Measurements from ENCODE around the gene MCHR1.
A peak's percentile ranks its signal among the peaks of the same experiment; 100 is the strongest.
"Not testable (repeated sequence)": the region's sequence is repeated elsewhere in the genome, so short reads cannot be mapped to it uniquely, and the experiment has no call there.

The MCHR1 gene

DNA sequence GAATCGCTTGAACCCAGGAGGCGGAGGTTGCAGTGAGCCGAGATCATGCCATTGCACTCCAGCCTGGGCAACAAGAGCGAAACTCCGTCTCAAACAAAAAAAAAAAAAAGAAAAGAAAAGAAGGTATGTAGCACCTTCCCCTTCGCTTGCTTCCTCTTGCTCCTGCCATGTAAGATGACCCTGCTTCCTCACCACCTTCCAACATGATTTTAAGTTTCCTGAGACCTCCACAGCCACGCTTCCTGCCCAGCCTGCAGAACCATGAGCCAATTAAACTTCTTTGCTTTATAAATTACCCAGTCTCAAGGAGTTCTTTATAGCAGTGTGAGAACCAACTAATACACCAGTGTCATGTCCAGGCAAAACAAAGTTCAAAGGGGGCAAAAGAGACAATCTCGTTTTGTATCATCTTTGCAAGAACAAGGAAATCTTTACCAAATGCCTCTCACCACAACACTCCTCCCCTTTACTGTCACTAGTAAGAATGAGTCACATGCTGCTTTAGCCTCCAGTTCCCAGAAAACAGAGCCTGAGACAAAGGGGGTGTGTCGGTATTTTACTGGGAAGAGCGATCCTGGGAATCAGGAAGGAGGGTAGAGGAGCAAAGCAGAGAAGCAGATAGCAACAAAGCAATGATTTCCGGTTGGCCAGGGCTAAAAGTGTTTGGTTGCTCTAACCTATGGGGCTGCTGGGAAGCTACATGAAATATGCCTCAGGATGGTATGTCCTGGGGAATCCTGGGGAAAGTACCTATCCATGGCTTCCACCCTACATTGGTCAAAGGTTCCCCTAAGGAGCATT lies 10.5 kb upstream of the MCHR1 start:
- H3K4me1 ChIP-seq (ENCODE audit: insufficient read depth, low read length), result peaks cover 5% of the 10 kb centered on the region
- H3K4me3 ChIP-seq (ENCODE audit: low read length), result no peak overlapping the region
- no peaks in the 10 kb centered on the region for H3K27me3 ChIP-seq (ENCODE audit: insufficient read depth, low read length)
- no peak overlapping the region for H2AFZ ChIP-seq (ENCODE audit: low read depth, low read length)
- no peaks in the 10 kb centered on the region for H3K9me3 ChIP-seq (ENCODE audit: low read length)
- no peaks in the 10 kb centered on the region for H3K36me3 ChIP-seq (ENCODE audit: insufficient read depth, low read length)

DNA sequence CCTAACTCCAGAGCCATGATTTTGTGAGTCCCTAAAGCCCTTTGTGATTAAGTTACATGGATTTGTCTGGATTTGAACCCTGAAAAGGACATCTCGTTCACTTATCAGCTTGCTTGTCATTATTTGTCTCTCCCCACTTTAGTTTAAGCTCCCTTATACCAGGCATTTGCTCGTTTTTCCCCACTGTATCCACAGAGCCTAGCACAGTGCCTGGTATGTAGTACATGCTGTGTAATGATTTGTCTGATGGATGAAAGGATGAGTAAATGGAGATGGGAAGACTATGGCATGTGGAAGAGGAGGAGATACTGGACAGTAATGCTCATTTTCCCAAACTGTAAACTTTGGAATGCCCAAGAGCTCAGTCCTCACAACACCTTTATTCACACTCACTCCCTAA lies 9.2 kb upstream of the MCHR1 start:
- no peaks in the 10 kb centered on the region for H3K9me3 ChIP-seq (ENCODE audit: low read length)
- H3K4me1 ChIP-seq (ENCODE audit: insufficient read depth, low read length), result peaks cover 5% of the 10 kb centered on the region
- H3K36me3 ChIP-seq (ENCODE audit: insufficient read depth, low read length), result no peaks in the 10 kb centered on the region
- no peak overlapping the region for H3K4me3 ChIP-seq (ENCODE audit: low read length)
- no peaks in the 10 kb centered on the region for H3K27me3 ChIP-seq (ENCODE audit: insufficient read depth, low read length)
- H2AFZ ChIP-seq (ENCODE audit: low read depth, low read length), result no peak overlapping the region

DNA sequence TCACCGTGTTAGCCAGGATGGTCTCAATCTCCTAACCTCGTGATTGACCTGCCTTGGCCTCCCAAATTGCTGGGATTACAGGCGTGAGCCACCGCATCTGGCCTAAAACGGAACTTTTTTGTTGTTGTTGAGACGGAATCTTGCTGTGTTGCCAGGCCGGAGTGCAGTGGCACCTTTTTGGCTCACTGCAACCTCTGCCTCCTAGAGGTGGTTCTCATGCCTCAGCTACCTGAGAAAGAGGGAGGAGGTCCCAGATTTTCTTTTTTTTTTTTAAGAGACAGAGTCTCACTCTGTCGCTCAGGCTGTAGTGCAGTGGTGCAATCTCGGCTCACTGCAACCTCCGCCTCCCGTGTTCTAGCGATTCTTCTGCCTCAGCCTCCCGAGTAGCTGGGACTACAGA lies 7.9 kb upstream of the MCHR1 start:
- no peak overlapping the region for H2AFZ ChIP-seq (ENCODE audit: low read depth, low read length)
- no peak overlapping the region for H3K4me3 ChIP-seq (ENCODE audit: low read length)
- H3K36me3 ChIP-seq (ENCODE audit: insufficient read depth, low read length), result no peaks in the 10 kb centered on the region
- peaks cover 5% of the 10 kb centered on the region for H3K4me1 ChIP-seq (ENCODE audit: insufficient read depth, low read length)
- H3K9me3 ChIP-seq (ENCODE audit: low read length), result no peaks in the 10 kb centered on the region
- H3K27me3 ChIP-seq (ENCODE audit: insufficient read depth, low read length), result no peaks in the 10 kb centered on the region

DNA sequence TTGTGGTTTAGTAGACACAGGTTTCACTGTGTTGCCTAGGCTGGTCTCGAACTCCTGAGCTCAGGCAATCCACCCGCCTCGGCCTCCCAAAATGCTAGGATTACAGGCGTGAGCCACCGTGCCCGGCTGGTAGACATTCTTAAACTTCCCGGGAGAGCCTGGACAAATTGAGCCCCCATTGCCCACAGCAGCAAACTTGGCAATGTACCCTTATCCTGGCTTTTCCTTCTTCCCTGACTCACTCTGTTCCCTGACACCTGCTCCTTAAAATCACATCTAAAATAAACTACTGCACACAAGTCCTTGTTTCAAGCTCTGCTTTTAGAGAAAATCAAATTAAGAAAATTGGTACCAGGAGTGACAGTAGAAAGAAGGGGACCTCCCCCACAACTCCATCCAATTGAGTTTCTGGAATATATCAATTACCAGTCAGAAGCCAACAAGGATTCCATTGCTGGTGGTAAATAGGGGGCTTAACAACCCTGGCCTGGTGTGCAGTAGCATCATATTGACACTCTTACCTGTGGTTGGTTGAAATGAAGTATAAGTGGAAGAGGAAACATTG lies 7.4 kb upstream of the MCHR1 start:
- no peak overlapping the region for H2AFZ ChIP-seq (ENCODE audit: low read depth, low read length)
- no peaks in the 10 kb centered on the region for H3K27me3 ChIP-seq (ENCODE audit: insufficient read depth, low read length)
- peaks cover 5% of the 10 kb centered on the region for H3K4me1 ChIP-seq (ENCODE audit: insufficient read depth, low read length)
- H3K9me3 ChIP-seq (ENCODE audit: low read length), result no peaks in the 10 kb centered on the region
- no peaks in the 10 kb centered on the region for H3K36me3 ChIP-seq (ENCODE audit: insufficient read depth, low read length)
- no peak overlapping the region for H3K4me3 ChIP-seq (ENCODE audit: low read length)

DNA sequence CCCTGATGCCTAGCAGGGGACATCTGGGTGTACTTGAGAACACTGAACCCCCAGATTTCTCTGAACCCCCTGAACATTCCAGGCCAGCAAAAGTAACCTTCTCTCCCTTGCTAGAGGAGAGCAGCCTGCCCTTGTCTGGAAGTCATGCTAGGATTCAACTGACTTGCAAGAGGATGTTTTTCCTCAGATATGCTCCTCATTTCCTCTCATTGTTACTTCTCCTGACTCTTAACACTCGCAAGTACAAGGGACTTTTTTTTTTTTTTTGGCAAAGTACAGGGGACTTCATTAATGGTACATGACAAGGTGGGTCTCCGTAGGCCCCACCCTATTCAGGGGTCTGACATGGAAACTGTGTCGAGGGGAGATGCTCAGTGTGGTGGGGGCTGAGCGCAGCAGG lies 6.3 kb upstream of the MCHR1 start:
- no peaks in the 10 kb centered on the region for H3K9me3 ChIP-seq (ENCODE audit: low read length)
- peaks cover 5% of the 10 kb centered on the region for H3K4me1 ChIP-seq (ENCODE audit: insufficient read depth, low read length)
- no peaks in the 10 kb centered on the region for H3K27me3 ChIP-seq (ENCODE audit: insufficient read depth, low read length)
- H3K4me3 ChIP-seq (ENCODE audit: low read length), result no peak overlapping the region
- H2AFZ ChIP-seq (ENCODE audit: low read depth, low read length), result no peak overlapping the region
- H3K36me3 ChIP-seq (ENCODE audit: insufficient read depth, low read length), result no peaks in the 10 kb centered on the region

DNA sequence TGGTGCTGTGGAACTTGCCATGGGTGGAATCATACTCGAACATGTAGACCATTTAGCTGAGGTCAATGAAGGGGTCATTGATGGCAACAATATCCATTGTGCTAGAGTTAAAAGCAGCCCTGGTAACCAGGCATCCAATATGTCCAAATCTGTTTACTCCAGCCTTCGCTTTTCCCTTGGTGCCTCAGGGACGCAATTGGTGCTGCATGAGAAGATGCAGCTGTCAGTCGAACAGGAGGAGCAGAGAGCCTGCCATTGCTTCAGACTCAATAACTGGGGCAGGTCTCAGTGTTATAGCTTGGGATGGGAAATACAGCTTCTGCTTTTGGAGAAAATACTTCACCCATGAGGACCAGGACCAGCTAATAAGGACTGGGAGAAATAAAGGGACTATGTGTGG lies 5.0 kb upstream of the MCHR1 start:
- Histone ChIP-seq H3K36me3 (ENCODE audit: insufficient read depth, low read length) (no peaks in the 10 kb centered on the region), H3K27me3 (ENCODE audit: insufficient read depth, low read length) (no peaks in the 10 kb centered on the region), H2AFZ (ENCODE audit: low read depth, low read length) (no peak overlapping the region), H3K4me1 (ENCODE audit: insufficient read depth, low read length) (peaks cover 5% of the 10 kb centered on the region), H3K9me3 (ENCODE audit: low read length) (no peaks in the 10 kb centered on the region), H3K4me3 (ENCODE audit: low read length) (no peak overlapping the region)

DNA sequence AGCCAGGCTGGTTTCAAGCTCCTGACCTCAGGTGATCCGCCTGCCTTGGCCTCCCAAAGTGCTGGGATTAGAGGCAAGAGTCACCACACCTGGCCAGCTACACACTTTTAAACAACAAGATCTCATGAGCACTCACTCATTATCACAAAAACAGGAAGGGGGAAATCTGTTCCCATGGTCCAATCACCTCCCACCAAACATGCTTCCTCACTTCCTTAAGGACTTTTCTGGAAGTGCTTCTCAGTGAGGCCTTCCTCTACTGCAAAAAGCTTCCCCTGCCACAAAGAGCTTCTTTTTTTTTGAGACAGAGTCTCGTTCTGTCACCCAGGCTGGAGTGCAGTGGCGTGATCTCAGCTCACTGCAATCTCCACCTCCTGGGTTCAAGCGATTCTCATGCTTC lies 3.1 kb upstream of the MCHR1 start:
- Histone ChIP-seq H3K4me1 (ENCODE audit: insufficient read depth, low read length) (peaks cover 19% of the 10 kb centered on the region), H3K27me3 (ENCODE audit: insufficient read depth, low read length) (peaks cover 16% of the 10 kb centered on the region)
- not testable (repeated sequence) for H3K4me3 ChIP-seq (ENCODE audit: low read length); H3K36me3 ChIP-seq (ENCODE audit: insufficient read depth, low read length); H3K9me3 ChIP-seq (ENCODE audit: low read length); H2AFZ ChIP-seq (ENCODE audit: low read depth, low read length)

DNA sequence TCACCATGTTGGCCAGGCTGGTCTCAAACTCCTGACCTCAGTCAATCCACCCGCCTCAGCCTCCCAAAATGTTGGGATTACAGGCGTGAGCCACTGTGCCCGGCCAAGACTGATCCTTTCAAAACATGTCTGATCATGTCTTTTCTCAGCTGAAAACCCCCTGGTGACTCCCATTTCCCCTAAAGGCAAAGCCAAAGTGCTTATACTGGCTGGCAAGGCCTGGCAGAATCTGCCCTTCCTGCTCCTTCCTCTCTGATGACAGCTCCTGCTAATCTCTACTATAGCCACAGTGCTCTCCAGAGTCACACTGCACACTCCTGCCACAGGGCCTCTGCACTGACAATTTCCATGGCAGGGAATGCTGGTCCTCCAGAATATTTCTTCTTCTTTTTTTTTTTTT lies 2.6 kb upstream of the MCHR1 start:
- H3K9me3 ChIP-seq (ENCODE audit: low read length), result no peaks in the 10 kb centered on the region
- H3K4me3 ChIP-seq (ENCODE audit: low read length), result no peak overlapping the region
- H3K36me3 ChIP-seq (ENCODE audit: insufficient read depth, low read length), result no peaks in the 10 kb centered on the region
- peaks cover 16% of the 10 kb centered on the region for H3K27me3 ChIP-seq (ENCODE audit: insufficient read depth, low read length)
- H2AFZ ChIP-seq (ENCODE audit: low read depth, low read length), result no peak overlapping the region
- peaks cover 19% of the 10 kb centered on the region for H3K4me1 ChIP-seq (ENCODE audit: insufficient read depth, low read length)

DNA sequence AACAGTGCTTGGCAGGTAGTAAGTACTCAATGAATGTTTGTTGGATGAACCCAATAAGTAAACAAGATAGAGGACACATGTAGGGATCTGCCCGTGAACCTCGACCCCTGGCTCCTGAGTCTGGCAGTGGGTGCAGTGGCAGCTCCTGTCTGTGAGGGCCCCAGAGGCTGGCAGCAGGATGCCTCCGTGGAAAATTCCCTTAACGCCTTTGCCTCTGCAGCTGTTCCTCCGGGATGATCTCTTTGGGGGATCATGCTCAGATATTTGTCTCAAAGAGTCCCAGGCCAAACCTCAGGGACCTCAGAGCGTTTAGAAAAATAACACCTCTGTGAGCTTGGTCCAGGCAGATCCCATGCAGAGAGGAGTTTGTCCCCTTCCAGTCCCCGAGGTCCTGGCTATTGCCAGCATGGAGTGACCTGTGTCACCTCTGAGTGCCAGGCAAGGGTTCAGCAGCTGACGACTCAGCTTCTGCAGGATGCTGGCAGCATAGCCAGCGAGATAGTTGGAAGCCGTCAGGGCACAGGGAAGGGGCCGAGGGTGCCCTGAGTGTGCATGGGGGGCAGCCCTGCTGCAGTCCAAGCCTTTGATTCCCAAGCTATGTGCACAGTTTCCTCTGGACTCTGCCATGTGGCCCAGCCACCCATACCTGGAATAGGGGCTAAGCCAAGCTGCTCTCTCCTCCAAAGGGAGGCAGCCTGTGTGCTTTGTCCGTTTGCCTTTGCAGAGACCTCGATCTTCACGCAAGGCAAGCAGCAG lies 613 bp upstream of the MCHR1 start:
- peak overlapping the region; percentile 34 for H3K4me3 ChIP-seq (ENCODE audit: low read length)
- H2AFZ ChIP-seq (ENCODE audit: low read depth, low read length), result peak overlapping the region; percentile 19
- peaks cover 16% of the 10 kb centered on the region for H3K27me3 ChIP-seq (ENCODE audit: insufficient read depth, low read length)
- peaks cover 19% of the 10 kb centered on the region for H3K4me1 ChIP-seq (ENCODE audit: insufficient read depth, low read length)
- H3K36me3 ChIP-seq (ENCODE audit: insufficient read depth, low read length), result no peaks in the 10 kb centered on the region
- no peaks in the 10 kb centered on the region for H3K9me3 ChIP-seq (ENCODE audit: low read length)

DNA sequence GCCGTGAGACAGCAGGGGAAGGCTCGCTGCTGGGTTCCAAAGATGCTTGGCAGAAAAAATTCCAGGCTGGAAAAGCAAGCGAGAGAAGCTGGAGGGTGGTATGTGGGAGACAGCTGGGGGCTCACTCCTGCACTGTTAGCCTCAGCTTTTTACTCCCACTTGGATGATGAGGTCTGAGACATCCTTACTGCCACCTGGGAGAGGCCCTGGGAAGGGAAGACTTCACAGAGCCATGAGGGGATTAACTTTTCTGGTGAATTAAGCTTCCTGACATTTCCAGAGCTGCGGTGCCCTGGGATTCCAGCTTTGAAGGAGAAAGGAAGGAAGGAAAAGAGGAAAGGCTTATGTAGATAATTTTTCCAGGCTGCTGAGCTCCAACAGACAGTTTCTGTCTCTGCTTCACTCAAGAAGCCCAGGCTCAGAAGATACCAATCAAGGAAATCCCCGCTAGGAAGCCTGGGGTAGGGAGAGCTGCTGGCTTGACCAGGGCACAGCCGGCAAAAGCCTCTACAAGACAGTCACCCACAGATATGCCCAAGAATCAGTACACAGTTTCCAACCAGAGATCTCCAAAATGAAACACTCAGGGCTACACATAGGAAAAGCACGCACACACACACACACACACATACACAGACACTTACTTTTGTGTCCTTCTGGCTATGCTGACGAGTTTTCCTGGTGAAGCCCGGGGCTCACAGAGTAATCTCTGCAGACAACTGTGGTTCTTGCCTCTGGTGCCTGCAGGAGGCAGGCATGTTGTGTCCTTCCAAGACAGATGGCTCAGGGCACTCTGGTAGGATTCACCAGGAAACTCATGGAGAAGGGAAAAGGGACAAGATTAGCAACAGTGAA lies 907 bp downstream of the MCHR1 start:
- peaks cover 19% of the 10 kb centered on the region for H3K4me1 ChIP-seq (ENCODE audit: insufficient read depth, low read length)
- H3K4me3 ChIP-seq (ENCODE audit: low read length), result peak overlapping the region; percentile 34

DNA sequence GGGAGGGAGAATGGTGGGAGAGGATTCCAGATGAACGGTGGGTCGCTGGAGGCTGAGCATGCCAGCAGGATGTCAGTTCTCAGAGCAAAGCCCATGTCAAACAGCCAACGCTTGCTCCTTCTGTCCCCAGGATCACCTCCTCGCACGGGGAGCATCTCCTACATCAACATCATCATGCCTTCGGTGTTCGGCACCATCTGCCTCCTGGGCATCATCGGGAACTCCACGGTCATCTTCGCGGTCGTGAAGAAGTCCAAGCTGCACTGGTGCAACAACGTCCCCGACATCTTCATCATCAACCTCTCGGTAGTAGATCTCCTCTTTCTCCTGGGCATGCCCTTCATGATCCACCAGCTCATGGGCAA lies 1.5 kb downstream of the MCHR1 start:
- Histone ChIP-seq H3K9me3 (ENCODE audit: low read length) (no peaks in the 10 kb centered on the region), H3K4me3 (ENCODE audit: low read length) (no peak overlapping the region), H3K27me3 (ENCODE audit: insufficient read depth, low read length) (peaks cover 26% of the 10 kb centered on the region), H3K36me3 (ENCODE audit: insufficient read depth, low read length) (no peaks in the 10 kb centered on the region), H3K4me1 (ENCODE audit: insufficient read depth, low read length) (peaks cover 19% of the 10 kb centered on the region), H2AFZ (ENCODE audit: low read depth, low read length) (no peak overlapping the region)

More for the DNA sequence above, 907 bp downstream of the MCHR1 start:
- Histone ChIP-seq H2AFZ (ENCODE audit: low read depth, low read length) (peak overlapping the region; percentile 19), H3K27me3 (ENCODE audit: insufficient read depth, low read length) (peaks cover 23% of the 10 kb centered on the region), H3K9me3 (ENCODE audit: low read length) (no peaks in the 10 kb centered on the region), H3K36me3 (ENCODE audit: insufficient read depth, low read length) (no peaks in the 10 kb centered on the region)

DNA sequence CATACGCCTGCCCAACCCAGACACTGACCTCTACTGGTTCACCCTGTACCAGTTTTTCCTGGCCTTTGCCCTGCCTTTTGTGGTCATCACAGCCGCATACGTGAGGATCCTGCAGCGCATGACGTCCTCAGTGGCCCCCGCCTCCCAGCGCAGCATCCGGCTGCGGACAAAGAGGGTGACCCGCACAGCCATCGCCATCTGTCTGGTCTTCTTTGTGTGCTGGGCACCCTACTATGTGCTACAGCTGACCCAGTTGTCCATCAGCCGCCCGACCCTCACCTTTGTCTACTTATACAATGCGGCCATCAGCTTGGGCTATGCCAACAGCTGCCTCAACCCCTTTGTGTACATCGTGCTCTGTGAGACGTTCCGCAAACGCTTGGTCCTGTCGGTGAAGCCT lies 2.2 kb downstream of the MCHR1 start:
- H3K36me3 ChIP-seq (ENCODE audit: insufficient read depth, low read length), result no peaks in the 10 kb centered on the region
- H2AFZ ChIP-seq (ENCODE audit: low read depth, low read length), result no peak overlapping the region
- H3K27me3 ChIP-seq (ENCODE audit: insufficient read depth, low read length), result peaks cover 26% of the 10 kb centered on the region
- H3K4me3 ChIP-seq (ENCODE audit: low read length), result no peak overlapping the region
- H3K4me1 ChIP-seq (ENCODE audit: insufficient read depth, low read length), result peaks cover 19% of the 10 kb centered on the region
- no peaks in the 10 kb centered on the region for H3K9me3 ChIP-seq (ENCODE audit: low read length)

DNA sequence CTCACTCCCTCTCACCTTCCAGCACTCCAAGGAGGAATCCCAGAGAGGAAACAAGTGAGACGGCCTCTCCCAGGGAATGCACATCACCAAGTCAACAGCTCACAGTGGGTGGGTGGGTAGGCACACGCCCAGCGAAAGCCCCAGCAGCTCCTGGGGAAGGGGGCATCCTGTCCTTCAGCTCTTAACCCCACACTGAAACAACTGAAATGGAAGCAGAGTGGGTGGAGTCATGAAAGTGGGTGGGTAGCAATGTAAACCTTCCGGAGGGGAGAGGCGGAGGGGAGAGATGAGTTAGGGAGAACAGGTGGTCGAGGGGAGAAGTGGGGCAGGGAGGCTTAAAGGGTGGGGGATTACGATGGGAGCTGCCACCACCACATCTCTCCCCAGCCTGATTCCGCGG lies 5.4 kb downstream of the MCHR1 start:
- Histone ChIP-seq H3K4me1 (ENCODE audit: insufficient read depth, low read length) (peaks cover 9% of the 10 kb centered on the region), H2AFZ (ENCODE audit: low read depth, low read length) (no peak overlapping the region), H3K27me3 (ENCODE audit: insufficient read depth, low read length) (peaks cover 23% of the 10 kb centered on the region), H3K4me3 (ENCODE audit: low read length) (no peak overlapping the region), H3K36me3 (ENCODE audit: insufficient read depth, low read length) (no peaks in the 10 kb centered on the region), H3K9me3 (ENCODE audit: low read length) (no peaks in the 10 kb centered on the region)

Data from neuron (in vitro differentiated cells).